WTC11 (cell line): ENCODE measurements around the gene ANTXR1.

ENCODE experiments used
- CREB1 ChIP-seq: sonication (generic); formaldehyde crosslinking; IDR thresholded peaks from 2 replicates; pipeline ENCODE4 v1.8.0; 2023; ENCODE audit warnings: mild to moderate bottlenecking, missing genetic modification reagents
- JUN ChIP-seq: sonication (generic); formaldehyde crosslinking; IDR thresholded peaks from 2 replicates; pipeline ENCODE4 v1.8.0; 2023; ENCODE audit warnings: mild to moderate bottlenecking, missing genetic modification reagents
- SP1 ChIP-seq: sonication (generic); formaldehyde crosslinking; conservative IDR thresholded peaks from 2 replicates; pipeline ENCODE4 v1.8.1; 2022; ENCODE audit warnings: missing genetic modification reagents
- TEAD4 ChIP-seq: sonication (generic); formaldehyde crosslinking; IDR thresholded peaks from 2 replicates; pipeline ENCODE4 v1.8.0; 2022; ENCODE audit warnings: mild to moderate bottlenecking, missing genetic modification reagents
- ZNF121 ChIP-seq: sonication (generic); formaldehyde crosslinking; IDR thresholded peaks from 2 replicates; pipeline ENCODE4 v1.8.0; 2023; ENCODE audit warnings: missing genetic modification reagents
- ZNF416 ChIP-seq: fragments of 250-450 bp; sonication (Bioruptor Pico); IDR thresholded peaks from 2 replicates; pipeline ENCODE4 v1.9.0; 2021; ENCODE audit warnings: mild to moderate bottlenecking, inconsistent platforms
- TF ChIP-seq, protein P1 (sequence below): fragments of 200-600 bp; IDR thresholded peaks from 2 replicates; pipeline ENCODE4 v1.8.0; 2022; ENCODE audit warnings: antibody characterized with exemption
- TF ChIP-seq, protein P2 (sequence below): sonication (generic); formaldehyde crosslinking; IDR thresholded peaks from 2 replicates; pipeline ENCODE4 v1.8.0; 2022; ENCODE audit warnings: mild to moderate bottlenecking, missing genetic modification reagents
- TF ChIP-seq, protein P3 (sequence below): sonication (generic); formaldehyde crosslinking; IDR thresholded peaks from 2 replicates; pipeline ENCODE4 v1.8.0; 2022; ENCODE audit warnings: mild to moderate bottlenecking, missing genetic modification reagents

DNA sequence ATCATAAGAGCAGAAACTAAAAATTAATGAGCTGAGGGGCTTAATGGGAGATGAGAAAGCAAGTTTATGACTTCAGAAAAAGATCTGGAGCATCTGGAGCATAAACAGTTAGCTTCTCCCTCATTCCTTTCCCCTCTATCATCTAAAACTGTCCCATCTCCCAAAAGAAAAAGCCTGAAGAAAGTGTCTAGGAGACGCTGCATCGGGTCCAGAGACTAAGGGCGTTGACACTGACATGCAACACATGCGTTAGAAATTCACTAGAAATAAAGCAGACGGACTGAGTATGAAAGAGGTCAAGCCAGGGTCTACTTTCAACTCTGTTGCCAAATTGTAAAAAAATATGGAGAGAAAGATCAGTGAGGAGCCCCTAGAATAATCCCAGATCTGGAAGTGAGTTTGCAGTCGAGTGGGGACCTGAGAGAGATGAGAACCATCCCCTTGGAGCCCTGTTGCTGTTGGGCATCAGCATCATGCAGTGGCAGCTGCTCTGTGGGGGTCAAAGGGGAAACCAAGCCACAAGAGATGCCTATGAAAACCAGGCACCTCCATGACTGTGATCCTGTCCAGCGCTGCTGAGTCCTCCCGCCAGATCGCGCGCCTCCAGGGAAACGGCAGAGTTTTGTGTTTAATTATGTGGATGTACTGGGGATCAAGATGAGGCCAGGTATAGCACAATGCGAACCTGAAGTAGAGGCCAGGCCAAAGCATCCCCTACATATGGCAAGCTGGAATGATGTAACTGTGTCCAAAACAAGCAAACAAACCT is 13.9 kb downstream of the ANTXR1 start:
- TF ChIP-seq, protein P1, sequence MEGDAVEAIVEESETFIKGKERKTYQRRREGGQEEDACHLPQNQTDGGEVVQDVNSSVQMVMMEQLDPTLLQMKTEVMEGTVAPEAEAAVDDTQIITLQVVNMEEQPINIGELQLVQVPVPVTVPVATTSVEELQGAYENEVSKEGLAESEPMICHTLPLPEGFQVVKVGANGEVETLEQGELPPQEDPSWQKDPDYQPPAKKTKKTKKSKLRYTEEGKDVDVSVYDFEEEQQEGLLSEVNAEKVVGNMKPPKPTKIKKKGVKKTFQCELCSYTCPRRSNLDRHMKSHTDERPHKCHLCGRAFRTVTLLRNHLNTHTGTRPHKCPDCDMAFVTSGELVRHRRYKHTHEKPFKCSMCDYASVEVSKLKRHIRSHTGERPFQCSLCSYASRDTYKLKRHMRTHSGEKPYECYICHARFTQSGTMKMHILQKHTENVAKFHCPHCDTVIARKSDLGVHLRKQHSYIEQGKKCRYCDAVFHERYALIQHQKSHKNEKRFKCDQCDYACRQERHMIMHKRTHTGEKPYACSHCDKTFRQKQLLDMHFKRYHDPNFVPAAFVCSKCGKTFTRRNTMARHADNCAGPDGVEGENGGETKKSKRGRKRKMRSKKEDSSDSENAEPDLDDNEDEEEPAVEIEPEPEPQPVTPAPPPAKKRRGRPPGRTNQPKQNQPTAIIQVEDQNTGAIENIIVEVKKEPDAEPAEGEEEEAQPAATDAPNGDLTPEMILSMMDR = no peak
- TF ChIP-seq, protein P2, sequence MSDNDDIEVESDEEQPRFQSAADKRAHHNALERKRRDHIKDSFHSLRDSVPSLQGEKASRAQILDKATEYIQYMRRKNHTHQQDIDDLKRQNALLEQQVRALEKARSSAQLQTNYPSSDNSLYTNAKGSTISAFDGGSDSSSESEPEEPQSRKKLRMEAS (CRISPR knock-in tag) = no peak
- TF ChIP-seq SP1 (CRISPR knock-in tag) (no peak), CREB1 (CRISPR knock-in tag) (no peak), ZNF416 (CRISPR knock-in tag) (no peak), ZNF121 (CRISPR knock-in tag) (no peak), TEAD4 (CRISPR knock-in tag) (no peak), JUN (CRISPR knock-in tag) (no peak)
- TF ChIP-seq, protein P3, sequence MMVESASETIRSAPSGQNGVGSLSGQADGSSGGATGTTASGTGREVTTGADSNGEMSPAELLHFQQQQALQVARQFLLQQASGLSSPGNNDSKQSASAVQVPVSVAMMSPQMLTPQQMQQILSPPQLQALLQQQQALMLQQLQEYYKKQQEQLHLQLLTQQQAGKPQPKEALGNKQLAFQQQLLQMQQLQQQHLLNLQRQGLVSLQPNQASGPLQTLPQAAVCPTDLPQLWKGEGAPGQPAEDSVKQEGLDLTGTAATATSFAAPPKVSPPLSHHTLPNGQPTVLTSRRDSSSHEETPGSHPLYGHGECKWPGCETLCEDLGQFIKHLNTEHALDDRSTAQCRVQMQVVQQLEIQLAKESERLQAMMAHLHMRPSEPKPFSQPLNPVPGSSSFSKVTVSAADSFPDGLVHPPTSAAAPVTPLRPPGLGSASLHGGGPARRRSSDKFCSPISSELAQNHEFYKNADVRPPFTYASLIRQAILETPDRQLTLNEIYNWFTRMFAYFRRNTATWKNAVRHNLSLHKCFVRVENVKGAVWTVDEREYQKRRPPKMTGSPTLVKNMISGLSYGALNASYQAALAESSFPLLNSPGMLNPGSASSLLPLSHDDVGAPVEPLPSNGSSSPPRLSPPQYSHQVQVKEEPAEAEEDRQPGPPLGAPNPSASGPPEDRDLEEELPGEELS (CRISPR knock-in tag) = no peak
